HepG2 (cell line): Measurements from ENCODE around the gene HTR2A. TPM values are rescaled to one million over a fixed set of nuclear protein-coding genes. Genes with fewer than 3 reads are reported as not detected.

Source experiments
- KAT2B ChIP-seq: fragments of 150-350 bp; IDR thresholded peaks from 2 replicates; pipeline ENCODE4 v1.6.1; 2014; ENCODE audit warnings: low read depth, low read length, borderline replicate concordance
- KLF11 ChIP-seq: IDR thresholded peaks from 2 replicates; pipeline ENCODE4 v1.6.1; 2016; ENCODE audit warnings: missing compliant biosample characterization
- MXD4 ChIP-seq: IDR thresholded peaks from 2 replicates; pipeline ENCODE4 v1.6.1; 2016; ENCODE audit warnings: mild to moderate bottlenecking, missing biosample characterization, missing genetic modification reagents
- RFXANK ChIP-seq: IDR thresholded peaks from 2 replicates; pipeline ENCODE4 v1.6.1; 2016
- SMAD3 ChIP-seq: sonication (generic); formaldehyde crosslinking; IDR thresholded peaks from 2 replicates; pipeline ENCODE4 v1.4.0; 2020; ENCODE audit warnings: missing genetic modification reagents
- ZNF121 ChIP-seq: sonication (generic); formaldehyde crosslinking; IDR thresholded peaks from 2 replicates; pipeline ENCODE4 v1.5.0; 2020; ENCODE audit warnings: mild to moderate bottlenecking, missing genetic modification reagents
- ZNF138 ChIP-seq: sonication (generic); formaldehyde crosslinking; IDR thresholded peaks from 2 replicates; pipeline ENCODE4 v1.5.0; 2020; ENCODE audit warnings: mild to moderate bottlenecking, low read depth, missing genetic modification reagents
- ZNF350 ChIP-seq: sonication (generic); formaldehyde crosslinking; IDR thresholded peaks from 2 replicates; pipeline ENCODE4 v1.4.0; 2020; ENCODE audit warnings: mild to moderate bottlenecking, low read depth, missing genetic modification reagents, borderline replicate concordance
- ZNF543 ChIP-seq: sonication (generic); formaldehyde crosslinking; IDR thresholded peaks from 2 replicates; pipeline ENCODE4 v1.4.0; 2020; ENCODE audit warnings: mild to moderate bottlenecking, missing genetic modification reagents
- ZSCAN21 ChIP-seq: sonication (generic); formaldehyde crosslinking; IDR thresholded peaks from 2 replicates; pipeline ENCODE4 v1.8.0; 2022; ENCODE audit warnings: mild to moderate bottlenecking, missing genetic modification reagents, moderate library complexity, borderline replicate concordance
- polyA plus RNA-seq, 8 experiments: library from polyadenylated mRNA; depleted of rRNA in 3 of 8; stranded (reverse) in 7 of 8; unstranded in 1 of 8; fragments of >200 nt; fragmentation: Illumina TruSeq in 4 of 8; extraction: Trizol in 4 of 8; gene quantifications; 2 replicates each; pipeline versions ENCODE4 v1.2.1 to v1.2.3, GENCODE V29; 2011 to 2016; ENCODE audit warnings: low read depth in 4 of 8, missing spikeins in 1 of 8, mixed read lengths in 1 of 8; ENCODE audit not compliant: insufficient read depth in 1 of 8
- total RNA-seq, 5 experiments: library from RNA; depleted of rRNA; stranded (reverse); fragments of >200 nt; fragmentation: Illumina TruSeq; extraction: Trizol; gene quantifications; 2 replicates each; pipeline ENCODE4 v1.2.3, GENCODE V29; 2016; ENCODE audit warnings: low read depth in 1 of 5
- TF ChIP-seq, protein P1 (sequence below): sonication (generic); formaldehyde crosslinking; IDR thresholded peaks from 2 replicates; pipeline ENCODE4 v1.4.0; 2020; ENCODE audit warnings: mild to moderate bottlenecking, missing genetic modification reagents
- TF ChIP-seq, protein P2 (sequence below): sonication (generic); formaldehyde crosslinking; IDR thresholded peaks from 2 replicates; pipeline ENCODE4 v1.8.0; 2022; ENCODE audit warnings: low read depth, missing genetic modification reagents
- TF ChIP-seq, protein P3 (sequence below): sonication (generic); formaldehyde crosslinking; IDR thresholded peaks from 2 replicates; pipeline ENCODE4 v1.4.0; 2020; ENCODE audit warnings: missing genetic modification reagents, mild to moderate bottlenecking, borderline replicate concordance
- TF ChIP-seq, protein P4 (sequence below): sonication (generic); formaldehyde crosslinking; IDR thresholded peaks from 2 replicates; pipeline ENCODE4 v1.5.1; 2020; ENCODE audit warnings: missing genetic modification reagents, mild to moderate bottlenecking, borderline replicate concordance
- TF ChIP-seq, protein P5 (sequence below): sonication (generic); formaldehyde crosslinking; conservative IDR thresholded peaks from 2 replicates; pipeline ENCODE4 v1.5.0; 2020; ENCODE audit warnings: missing genetic modification reagents
- TF ChIP-seq, protein P6 (sequence below): IDR thresholded peaks from 2 replicates; pipeline ENCODE4 v1.6.1; 2018; ENCODE audit warnings: missing genetic modification reagents, mild to moderate bottlenecking, missing compliant biosample characterization

Gene HTR2A
- total and polyA plus RNA-seq, 2 of the 13 experiments (the other 11 are each of a cell fraction or from before 2014, with no cell fraction given) = not detected

DNA sequence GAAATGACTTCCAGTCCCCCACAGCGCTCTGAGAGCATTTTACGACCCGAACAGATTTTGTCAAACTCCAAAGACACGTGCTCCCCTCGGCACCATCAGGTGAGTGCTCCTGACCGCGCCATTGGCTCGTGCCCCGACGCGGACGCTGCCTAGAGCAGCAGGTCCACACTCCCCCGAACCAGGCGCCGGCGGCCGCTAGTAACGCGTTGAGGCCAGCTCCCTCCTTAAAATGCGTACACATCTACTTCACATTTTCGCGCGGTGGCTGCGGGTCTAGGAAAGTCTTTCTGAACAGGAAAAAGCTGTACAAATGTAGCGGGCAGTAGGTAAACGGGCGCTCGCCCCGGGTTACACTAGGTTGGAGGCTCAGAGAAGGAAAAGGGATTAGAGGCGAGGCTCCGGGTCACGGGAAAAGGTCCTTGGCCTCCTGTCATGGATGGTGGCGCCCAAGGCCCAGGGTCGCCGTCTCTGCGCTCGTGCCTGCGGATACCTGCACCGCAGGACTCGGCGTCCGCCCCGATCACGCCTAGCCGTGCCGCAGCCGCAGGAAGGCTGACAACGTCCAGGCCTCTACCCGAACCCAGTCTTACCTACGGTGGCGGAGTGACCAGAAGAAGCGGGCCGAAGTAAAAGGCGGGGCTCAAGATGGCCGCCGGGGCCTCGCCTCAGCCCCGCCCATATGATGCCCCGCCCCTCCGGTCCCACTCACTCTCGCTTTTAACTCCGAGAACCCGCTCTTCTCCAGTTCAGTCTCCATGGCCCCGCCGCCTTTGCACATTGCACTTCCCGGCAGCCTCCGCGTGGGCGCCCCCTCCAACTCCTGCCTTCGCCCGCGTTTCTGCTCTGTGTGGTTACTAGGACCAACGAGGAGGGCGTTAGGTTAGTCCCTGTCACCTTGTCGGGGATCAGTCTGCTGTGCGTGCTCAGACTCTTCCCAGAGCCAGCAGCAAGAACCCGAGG, 100.1 kb downstream of the HTR2A start, which contains the start of gene ESD (continued):
- TF ChIP-seq, protein P1, sequence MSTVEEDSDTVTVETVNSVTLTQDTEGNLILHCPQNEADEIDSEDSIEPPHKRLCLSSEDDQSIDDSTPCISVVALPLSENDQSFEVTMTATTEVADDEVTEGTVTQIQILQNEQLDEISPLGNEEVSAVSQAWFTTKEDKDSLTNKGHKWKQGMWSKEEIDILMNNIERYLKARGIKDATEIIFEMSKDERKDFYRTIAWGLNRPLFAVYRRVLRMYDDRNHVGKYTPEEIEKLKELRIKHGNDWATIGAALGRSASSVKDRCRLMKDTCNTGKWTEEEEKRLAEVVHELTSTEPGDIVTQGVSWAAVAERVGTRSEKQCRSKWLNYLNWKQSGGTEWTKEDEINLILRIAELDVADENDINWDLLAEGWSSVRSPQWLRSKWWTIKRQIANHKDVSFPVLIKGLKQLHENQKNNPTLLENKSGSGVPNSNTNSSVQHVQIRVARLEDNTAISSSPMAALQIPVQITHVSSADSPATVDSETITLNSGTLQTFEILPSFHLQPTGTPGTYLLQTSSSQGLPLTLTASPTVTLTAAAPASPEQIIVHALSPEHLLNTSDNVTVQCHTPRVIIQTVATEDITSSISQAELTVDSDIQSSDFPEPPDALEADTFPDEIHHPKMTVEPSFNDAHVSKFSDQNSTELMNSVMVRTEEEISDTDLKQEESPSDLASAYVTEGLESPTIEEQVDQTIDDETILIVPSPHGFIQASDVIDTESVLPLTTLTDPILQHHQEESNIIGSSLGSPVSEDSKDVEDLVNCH (CRISPR knock-in tag) = no peak
- no peak; the same call in 1 of the 2 replicates for TF ChIP-seq KLF11 (CRISPR knock-in tag)
- TF ChIP-seq MXD4 (CRISPR knock-in tag) = peak; percentile 69
- TF ChIP-seq ZNF121 (CRISPR knock-in tag) = peak; percentile 61
- TF ChIP-seq, protein P2, sequence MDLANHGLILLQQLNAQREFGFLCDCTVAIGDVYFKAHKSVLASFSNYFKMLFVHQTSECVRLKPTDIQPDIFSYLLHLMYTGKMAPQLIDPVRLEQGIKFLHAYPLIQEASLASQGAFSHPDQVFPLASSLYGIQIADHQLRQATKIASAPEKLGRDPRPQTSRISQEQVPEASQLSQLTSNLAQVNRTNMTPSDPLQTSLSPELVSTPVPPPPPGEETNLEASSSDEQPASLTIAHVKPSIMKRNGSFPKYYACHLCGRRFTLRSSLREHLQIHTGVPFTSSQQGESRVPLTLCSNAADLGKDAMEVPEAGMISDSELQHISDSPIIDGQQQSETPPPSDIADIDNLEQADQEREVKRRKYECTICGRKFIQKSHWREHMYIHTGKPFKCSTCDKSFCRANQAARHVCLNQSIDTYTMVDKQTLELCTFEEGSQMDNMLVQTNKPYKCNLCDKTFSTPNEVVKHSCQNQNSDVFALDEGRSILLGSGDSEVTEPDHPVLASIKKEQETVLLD = peak; percentile 42; the same call in 1 of the 2 replicates
- TF ChIP-seq KAT2B = no peak
- no peak for TF ChIP-seq RFXANK
- TF ChIP-seq, protein P3, sequence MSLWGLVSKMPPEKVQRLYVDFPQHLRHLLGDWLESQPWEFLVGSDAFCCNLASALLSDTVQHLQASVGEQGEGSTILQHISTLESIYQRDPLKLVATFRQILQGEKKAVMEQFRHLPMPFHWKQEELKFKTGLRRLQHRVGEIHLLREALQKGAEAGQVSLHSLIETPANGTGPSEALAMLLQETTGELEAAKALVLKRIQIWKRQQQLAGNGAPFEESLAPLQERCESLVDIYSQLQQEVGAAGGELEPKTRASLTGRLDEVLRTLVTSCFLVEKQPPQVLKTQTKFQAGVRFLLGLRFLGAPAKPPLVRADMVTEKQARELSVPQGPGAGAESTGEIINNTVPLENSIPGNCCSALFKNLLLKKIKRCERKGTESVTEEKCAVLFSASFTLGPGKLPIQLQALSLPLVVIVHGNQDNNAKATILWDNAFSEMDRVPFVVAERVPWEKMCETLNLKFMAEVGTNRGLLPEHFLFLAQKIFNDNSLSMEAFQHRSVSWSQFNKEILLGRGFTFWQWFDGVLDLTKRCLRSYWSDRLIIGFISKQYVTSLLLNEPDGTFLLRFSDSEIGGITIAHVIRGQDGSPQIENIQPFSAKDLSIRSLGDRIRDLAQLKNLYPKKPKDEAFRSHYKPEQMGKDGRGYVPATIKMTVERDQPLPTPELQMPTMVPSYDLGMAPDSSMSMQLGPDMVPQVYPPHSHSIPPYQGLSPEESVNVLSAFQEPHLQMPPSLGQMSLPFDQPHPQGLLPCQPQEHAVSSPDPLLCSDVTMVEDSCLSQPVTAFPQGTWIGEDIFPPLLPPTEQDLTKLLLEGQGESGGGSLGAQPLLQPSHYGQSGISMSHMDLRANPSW (CRISPR knock-in tag) = 0 out of 2 replicates have a peak, but pooled peaks have one; percentile 52
- TF ChIP-seq ZNF350 (CRISPR knock-in tag) = peak; percentile 70; the same call in 1 of the 2 replicates
- peak; percentile 32 for TF ChIP-seq SMAD3 (CRISPR knock-in tag)
- TF ChIP-seq, protein P4, sequence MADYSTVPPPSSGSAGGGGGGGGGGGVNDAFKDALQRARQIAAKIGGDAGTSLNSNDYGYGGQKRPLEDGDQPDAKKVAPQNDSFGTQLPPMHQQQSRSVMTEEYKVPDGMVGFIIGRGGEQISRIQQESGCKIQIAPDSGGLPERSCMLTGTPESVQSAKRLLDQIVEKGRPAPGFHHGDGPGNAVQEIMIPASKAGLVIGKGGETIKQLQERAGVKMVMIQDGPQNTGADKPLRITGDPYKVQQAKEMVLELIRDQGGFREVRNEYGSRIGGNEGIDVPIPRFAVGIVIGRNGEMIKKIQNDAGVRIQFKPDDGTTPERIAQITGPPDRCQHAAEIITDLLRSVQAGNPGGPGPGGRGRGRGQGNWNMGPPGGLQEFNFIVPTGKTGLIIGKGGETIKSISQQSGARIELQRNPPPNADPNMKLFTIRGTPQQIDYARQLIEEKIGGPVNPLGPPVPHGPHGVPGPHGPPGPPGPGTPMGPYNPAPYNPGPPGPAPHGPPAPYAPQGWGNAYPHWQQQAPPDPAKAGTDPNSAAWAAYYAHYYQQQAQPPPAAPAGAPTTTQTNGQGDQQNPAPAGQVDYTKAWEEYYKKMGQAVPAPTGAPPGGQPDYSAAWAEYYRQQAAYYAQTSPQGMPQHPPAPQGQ (CRISPR knock-in tag) = 0 out of 2 replicates have a peak, but pooled peaks have one; percentile 13
- TF ChIP-seq, protein P5, sequence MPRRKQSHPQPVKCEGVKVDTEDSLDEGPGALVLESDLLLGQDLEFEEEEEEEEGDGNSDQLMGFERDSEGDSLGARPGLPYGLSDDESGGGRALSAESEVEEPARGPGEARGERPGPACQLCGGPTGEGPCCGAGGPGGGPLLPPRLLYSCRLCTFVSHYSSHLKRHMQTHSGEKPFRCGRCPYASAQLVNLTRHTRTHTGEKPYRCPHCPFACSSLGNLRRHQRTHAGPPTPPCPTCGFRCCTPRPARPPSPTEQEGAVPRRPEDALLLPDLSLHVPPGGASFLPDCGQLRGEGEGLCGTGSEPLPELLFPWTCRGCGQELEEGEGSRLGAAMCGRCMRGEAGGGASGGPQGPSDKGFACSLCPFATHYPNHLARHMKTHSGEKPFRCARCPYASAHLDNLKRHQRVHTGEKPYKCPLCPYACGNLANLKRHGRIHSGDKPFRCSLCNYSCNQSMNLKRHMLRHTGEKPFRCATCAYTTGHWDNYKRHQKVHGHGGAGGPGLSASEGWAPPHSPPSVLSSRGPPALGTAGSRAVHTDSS (CRISPR knock-in tag) = 0 out of 2 replicates have a peak, but pooled peaks have one; percentile 66
- no peak for TF ChIP-seq ZNF543 (CRISPR knock-in tag)
- TF ChIP-seq, protein P6, sequence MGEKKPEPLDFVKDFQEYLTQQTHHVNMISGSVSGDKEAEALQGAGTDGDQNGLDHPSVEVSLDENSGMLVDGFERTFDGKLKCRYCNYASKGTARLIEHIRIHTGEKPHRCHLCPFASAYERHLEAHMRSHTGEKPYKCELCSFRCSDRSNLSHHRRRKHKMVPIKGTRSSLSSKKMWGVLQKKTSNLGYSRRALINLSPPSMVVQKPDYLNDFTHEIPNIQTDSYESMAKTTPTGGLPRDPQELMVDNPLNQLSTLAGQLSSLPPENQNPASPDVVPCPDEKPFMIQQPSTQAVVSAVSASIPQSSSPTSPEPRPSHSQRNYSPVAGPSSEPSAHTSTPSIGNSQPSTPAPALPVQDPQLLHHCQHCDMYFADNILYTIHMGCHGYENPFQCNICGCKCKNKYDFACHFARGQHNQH = 0 out of 2 replicates have a peak, but pooled peaks have one; percentile 63
- peak; percentile 82 for TF ChIP-seq ZSCAN21 (CRISPR knock-in tag)
- TF ChIP-seq ZNF138 (CRISPR knock-in tag) = peak; percentile 42; the same call in 1 of the 2 replicates
